ENCODE data around the gene ANAPC5.
"Not testable (repeated sequence)": the region's sequence is repeated elsewhere in the genome, so short reads cannot be mapped to it uniquely, and the experiment has no call there.

The ANAPC5 gene

DNA sequence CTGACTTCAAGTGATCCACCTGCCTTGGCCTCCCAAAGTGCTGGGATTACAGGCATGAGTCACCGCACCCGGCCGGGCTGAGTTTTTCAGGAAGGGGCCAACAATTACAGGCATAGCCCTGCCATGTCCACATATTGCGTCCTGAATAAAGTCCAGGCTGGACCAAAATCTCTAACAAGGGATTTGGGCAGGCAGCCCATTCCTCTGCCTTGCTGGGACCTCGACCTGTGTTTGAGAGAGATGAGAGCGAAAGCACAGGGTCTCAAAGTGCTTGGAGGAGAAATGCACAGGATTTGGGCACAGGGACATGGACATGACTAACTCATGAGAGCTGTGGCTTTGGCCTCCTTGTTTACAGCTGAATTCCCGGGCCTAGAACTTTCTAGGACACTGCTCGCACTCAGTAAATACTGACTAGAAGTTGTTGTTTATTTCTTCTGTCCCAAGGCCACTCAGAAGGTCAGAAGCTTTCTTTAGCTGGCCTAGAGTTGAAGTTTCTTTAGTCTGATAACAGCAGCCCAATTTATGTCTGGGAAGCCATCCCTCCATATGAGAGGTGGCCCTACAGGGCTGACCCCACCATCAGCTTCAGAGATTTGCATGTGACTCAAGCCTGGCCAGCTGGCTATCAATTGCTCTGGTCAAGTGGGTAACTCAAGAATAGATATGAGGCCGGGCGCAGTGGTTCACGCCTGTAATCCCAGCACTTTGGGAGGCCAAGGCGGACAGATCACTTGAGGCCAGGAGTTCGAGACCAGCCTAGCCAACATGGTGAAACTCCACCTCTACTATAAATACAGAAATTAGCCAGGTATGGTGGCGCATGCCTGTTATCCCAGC, 67.4 kb downstream of the ANAPC5 start:
- no peak for DNase-seq

DNA sequence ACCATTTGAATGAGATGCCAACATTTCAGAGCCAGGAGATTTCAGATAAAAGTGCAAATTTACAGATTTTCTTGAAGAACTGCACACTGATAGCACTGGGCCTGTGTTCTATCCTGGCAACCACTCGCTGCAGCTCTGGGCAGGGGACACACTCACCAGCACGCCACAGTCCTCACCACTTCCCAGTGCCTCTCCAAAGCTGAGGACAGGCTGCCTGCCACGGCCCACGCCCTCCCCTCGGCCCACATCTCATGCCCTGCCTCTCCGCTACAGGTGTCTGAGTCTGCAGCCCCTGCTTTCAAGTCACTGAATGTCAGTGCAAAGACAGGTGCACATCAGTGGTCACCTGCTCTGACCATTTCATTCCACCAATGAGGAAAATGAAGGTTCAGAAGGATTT, 68.4 kb downstream of the ANAPC5 start:
- DNase-seq: no peak

DNA sequence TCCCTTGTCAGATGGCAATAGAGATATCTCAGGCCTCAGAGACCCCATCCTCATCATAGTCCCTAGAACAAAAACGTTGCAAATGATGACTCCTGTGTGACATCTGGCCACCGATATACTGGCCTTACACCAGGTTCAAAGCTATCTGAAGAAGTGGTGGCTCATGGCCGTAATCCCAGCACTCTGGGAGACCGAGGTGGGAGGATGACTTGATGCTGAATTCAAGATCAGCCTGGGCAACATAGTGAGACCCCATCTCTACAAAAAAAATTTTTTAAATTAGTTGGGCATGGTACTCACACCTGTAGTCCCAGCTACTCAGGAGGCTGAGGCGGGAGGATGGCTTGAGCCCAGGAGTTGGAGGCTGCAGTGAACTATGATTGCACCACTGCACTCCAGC, 68.8 kb downstream of the ANAPC5 start:
- no peak for DNase-seq

DNA sequence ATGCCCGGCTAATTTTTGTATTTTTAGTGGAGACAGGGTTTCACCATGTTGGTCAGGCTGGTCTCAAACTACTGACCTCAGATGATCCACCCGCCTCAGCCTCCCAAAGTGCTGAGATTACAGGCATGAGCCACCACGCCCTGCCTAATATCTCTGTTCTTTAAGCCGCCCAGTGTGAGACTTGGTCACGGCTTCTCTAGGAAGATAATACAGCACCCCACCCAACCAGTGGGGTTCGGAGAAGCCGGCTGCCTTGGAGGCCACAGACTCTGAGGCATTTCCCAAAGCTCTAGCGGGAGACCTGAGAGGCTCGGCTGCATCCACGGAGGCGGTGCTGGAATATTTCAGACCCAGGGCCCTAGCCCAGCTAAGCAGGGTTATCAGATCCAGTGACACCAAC, 69.3 kb downstream of the ANAPC5 start:
- not testable (repeated sequence) for DNase-seq

DNA sequence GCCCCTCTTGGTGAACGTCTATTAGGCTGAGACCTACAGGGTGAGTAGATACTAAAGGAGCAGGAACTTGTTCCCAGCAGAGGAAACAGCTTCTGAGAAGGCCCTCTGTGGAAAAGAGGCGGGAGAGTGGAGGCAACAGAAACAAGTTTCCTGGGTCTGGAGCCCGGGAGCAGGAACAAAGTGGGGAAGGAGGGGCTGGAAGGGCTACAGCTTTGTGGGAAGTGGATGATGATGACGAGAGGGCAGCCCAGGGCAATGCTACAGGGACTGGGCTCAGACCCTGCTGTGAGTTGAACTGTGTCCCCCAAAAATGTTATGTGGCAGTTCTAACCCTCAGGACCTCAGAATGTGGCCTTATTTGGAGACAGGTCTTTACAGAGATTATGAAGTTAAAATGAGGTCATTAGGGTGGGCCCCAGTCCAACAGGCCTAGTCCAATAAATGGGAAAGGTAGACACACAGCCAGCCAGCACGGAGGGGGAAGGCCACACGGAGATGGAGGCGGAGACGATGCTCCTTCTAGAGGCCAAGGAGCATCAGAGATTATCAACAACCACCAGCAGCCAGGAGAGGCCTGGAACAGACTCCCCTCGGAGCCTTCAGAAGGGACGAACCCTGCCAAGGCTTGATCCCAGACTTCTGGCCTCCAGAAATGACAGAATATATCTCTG, 70.0 kb downstream of the ANAPC5 start:
- no peak for DNase-seq

DNA sequence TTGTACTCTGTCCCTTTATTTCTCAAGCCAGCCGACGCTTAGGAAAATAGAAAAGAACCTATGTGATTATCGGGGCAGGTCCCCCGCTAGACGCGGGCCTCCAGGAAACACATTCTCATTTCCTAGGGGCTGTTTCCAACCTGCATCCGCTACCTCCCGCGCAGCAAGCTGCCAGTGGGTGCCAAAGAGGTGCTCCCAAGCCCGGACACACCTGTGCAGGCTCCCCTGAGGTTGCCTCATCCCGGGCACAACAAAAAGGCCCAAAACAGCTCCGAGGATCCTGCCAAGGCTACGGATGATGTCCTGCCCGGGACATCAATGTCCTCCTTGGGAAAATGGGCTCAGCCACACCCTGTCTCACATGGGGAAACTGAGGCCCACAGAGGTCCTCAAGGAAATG, 71.1 kb downstream of the ANAPC5 start:
- DNase-seq: not testable (repeated sequence)

DNA sequence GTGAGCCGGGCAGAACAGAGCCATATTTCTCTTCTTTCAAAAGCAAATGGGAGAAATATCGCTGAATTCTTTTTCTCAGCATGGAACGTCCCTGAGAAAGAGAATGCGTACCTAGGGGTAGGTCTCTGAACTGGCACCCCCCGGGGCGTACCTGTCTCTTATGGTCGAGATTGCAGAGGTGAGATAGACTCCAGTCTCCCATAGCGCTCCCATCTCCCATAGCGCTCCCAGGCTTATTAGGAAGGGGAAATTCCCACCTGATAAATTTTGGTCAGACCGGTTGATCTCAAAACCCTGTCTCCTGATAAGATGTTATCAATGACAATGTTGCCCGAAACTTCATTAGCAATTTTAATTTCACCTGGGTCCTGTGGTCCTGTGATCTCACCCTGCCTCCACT, 71.7 kb downstream of the ANAPC5 start:
- DNase-seq: not testable (repeated sequence)

DNA sequence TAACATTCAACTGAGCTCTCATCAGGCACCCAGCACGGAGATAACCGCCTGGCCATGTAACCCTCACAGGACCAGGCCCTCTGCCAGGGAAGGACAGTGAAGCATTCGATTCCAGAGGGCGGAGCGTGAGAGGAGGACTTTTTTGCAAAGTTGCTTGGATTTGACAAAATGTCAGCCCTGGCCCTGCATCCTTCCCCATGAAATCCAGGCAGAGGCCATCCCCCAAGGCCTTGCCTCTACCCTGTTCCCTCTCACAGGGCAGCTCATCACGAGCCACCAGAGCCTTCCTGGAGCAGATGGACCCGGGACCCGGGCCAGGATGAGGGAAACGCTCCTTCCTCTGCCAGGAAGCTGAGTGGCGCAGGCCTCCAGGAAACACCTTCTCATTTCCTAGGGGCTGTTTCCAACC, 72.7 kb downstream of the ANAPC5 start:
- DNase-seq: no peak

DNA sequence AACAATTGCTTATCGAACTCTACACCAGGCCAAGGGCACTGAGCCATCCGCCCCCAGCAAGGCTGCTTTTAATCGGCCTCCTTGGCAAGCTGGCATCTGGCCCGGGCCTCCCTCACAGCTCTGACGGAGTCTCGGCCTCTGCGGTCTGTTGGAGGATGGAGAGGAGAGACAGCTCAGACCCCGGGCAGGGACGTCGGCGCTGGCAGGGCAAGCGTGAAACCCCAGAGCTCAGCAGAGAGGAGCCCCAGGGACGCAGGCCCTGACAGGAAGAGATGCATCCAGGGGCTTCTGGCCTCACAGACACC, 73.2 kb downstream of the ANAPC5 start:
- no peak for DNase-seq

DNA sequence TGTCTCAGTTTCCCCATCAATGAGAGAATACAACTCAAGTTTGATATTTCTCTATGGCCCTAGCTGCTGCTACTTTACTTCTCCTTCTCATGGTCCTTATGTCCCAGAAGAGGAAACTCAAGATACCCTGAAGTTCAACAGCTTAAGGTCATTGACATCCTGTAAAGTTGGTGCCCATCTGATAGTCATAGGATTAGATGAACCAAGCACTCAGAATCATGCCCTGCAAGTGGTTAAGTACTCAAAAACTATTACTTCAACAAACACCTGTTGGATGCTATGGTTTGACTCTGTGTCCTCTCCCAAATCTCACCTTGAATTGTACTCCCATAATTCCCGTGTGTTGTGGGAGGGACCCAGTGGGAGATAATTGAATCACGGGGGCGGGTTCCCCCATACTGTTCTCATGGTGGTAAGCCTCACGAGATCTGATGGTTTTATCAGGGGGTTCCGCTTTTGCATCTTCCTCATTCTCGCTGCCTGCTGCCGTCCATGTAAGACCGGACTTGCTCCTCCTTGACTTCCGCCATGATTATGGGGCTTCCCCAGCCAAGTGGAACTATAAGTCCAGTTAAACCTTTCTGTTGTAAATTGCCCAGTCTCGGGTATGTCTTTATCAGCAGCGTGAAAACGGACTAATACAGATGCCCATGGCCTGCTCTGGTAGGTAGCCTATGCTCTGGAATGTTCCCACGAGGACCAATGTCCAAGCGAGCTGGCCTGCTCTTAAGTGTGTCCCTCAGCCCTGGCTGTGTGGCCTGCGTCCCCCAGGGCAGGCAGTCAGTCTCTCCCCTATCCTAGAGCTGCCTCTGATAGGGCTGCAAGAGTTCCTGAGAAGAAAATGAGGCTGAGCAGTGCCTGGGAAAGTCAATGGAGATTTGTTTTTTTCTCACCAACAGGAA, 73.8 kb downstream of the ANAPC5 start:
- no peak for DNase-seq

DNA sequence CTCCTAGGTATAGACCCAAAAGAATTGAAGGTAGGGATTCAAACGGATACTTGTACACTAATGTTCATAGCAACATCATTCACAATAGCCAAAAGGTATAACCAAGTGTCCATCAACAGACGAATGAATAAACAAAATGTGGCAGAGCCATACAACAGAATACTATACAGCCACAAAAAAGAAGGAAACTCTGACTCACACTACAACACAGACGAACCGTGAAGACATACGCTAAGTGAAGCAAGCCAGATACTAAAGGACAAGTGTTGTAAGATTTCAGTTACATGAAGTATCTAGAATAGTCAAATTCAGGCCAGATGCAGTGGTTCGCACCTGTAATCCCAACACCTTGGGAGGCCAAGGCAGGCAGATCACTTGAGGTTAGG, 74.8 kb downstream of the ANAPC5 start:
- DNase-seq: no peak

DNA sequence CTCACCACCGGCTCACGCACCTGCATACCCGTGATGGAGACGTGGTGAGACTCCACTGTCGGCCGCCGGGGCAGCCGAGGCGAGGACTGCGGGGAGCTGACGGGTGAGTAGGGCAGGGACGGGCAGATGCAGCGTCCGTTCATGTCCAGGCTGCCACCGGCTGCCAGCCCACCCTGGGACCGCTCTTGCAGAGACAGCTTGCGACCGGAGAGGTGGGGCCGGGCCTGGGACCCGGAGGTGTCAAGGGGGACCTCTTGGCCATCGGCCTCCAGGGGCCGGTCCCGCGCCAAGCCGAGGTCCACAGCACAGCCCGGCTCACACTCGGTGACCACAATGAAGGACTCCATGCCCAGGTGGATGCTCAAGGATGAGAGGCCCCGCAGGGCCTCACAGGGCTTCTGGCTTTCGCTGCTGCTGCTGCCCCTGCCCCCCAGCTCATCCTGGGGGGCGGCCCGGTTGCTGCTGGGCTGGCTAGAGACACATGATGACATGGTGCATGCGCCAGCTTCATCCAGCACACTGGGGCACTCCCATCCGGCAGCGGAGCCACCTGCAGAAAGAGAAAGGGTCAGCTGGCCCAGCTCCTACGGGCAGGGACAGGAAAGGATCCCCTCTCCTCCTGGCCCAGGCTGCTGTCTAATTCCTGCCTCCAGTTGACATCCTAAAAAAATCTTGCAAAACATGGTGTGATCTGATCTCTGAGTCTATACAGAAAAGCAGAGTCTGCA, 78.0 kb downstream of the ANAPC5 start:
- no peak for DNase-seq

DNA sequence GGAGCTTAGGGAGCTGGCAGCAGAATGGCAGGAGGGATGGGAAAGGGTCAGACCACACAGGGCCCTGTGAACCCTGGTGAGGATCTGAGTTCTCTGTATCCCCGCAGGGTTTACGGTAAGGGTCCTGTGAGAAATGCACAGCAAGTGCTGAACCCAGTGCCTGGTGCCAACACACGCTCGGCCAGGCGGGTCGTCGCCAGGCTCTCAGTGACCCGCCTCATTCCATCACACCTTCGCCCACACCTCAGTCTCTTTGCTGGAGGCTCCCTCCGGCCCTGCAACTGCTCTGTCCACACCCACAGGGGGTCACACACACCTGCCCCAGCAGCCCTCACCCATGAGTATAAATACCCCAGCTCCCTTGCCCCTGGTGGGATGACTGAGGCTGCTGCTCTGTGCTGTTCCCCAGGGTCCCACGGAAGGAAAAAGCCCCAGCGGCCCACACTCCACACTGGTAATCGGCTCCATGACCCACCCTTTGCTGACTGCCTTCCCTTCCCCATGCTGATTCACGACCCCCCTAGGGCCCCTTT, 78.8 kb downstream of the ANAPC5 start:
- no peak for DNase-seq

DNA sequence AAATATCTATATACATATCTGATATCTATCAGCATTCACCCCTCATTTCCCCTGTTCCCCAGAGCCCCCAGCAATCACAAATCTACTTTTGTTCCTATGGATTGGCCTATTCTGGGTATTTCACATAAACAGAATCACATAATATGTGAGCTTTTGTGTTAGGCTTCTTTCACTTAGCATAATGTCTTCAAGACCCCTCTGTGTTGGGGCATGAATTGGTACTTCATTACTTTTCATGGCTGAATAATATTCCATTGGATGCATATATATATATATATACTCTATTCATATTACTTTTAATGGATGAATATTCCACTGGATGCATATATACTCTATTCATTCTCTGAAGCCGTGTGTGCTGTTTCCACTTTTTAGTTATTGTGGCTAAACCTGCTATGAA, 84.4 kb downstream of the ANAPC5 start:
- no peak for DNase-seq

DNA sequence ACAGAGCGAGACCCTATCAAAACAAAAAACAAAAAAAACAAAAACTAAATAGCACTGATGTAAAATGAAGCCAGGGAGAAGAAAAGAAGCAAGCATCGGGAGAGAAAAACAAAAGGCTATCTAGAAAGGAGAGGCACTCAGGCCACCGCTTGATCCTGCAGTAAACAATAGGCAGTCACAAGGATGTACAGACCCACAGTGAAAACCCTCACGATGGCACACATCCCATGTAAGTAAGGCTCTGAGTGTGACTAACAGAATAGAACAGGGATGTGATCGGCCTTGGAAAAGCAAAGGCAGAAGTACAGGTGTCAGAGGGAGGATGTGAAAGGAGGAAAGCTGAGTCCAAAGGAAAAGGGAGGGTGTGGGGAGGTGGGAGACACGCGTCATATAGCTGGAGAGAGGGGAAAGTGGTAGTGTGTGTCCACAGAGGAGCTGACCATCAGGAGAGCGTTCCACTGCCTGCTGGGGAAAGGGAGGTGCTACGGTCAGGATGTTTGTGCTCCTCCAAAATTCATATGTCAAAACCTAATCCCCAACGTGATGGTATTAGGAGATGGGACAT, 87.2 kb downstream of the ANAPC5 start:
- no peak for DNase-seq

DNA sequence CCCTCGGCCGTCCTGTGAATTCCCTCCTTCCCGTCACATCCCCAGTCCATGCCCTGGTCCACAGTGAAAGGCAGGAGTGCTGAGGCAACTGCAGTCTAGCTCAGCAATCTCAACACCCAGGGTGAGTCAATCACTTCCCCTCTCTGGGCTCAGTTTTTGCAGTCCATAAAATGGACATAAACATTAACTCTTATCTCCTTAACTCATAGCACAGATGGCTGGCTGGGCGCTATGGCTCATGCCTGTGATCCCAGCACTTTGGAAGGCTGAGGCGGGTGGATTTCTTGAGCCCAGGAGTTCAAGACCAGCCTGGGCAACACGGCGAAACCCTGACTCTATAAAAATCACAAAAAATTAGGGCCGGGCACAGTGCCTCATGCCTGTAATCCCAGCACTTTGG, 88.1 kb downstream of the ANAPC5 start:
- DNase-seq: no peak

DNA sequence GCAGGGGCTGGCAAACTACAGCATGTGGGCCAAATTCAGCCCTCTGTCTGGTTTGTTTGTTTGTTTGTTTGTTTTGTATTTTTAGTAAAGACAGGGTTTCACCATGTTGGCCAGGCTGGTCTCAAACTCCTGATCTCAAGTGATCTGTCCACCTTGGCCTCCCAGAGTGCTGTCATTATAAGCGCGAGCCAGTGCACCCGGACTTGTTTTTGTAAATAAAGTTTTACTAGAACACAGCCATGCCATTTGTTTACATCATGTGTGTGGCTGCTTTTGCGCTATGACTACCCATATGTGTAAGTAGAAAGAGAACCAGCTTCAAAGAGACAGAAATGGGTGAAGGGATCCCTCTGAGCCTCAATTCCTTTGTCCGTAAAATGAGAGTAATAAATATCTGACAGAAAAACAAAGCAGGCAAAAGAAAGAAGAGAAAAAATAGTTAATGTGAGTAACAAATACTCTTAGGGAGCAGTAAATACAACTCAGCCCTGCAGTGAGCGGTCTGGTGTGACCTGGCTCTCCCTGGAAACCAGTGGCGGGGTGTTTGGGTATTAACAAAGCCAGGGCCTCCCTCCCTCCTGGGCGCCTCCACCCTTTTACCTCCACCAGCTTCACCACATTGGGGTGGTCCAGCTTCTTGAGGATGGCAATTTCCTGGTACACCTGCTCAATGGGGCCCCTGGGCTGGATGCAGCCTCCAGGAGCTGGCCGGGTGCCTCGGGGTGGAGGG, 88.8 kb downstream of the ANAPC5 start:
- DNase-seq: no peak

DNA sequence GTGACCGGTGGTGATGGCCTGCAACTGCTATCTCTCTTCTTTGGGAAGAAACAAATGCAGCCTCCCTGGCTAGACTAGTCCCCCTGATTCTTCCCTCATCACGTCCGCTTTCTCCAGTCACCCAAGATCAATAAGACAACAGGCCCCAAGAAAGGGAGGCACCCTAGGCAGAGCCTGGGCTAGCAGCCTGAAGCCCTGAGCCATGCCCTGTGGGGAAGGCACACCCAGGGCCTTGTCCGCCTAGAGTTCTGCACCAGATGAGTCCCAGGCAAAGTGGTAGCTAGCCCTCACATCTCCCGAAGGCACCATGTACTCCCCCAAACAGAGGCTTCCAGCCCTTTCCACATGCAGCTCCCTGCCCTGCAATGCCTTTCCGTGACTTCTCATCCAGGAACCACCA, 90.8 kb downstream of the ANAPC5 start:
- no peak for DNase-seq

DNA sequence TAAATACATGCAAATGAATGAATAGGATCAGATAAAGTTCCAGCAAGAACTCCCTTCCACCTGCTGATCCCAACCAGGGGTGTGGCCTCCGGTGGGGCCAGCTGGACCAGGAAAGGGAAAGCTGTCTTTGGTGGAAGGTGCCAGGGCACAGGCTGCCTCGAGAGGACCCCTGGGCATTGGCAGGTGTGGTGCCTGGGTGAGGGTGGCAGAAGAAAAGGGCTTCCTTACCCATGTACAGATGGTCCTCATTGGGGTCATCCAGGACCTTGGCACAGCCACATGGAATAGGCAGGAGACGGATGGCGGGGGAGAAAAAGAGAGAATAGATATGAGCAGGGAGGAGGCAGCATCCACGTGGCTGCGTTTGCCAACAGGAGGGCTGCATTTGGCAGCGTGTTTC, 92.1 kb downstream of the ANAPC5 start:
- DNase-seq: no peak

DNA sequence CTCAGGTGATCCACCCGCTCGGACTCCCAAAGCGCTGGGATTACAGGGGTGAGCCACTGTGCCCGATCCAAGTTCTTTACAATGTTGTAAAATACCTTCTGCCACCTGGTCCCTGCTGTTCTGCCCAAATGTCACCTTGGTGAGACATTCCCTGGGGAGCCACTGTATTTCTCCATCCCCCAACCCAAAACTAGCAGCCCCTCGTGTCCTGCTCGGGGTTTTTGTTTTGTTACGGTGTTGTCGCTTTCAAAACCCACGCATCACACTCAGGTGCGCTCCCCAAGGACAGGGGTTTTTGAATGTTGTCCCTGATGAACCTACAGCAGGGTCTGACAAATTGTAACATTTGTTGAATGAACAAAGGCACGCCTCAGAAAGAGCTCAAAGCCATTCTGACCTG, 93.1 kb downstream of the ANAPC5 start:
- no peak for DNase-seq
